LNCAP (cell line): Measurements from ENCODE around the gene EFCAB6.

Experiments used
- TF ChIP-seq, protein P1 (sequence below): fragments of 450-650 bp; IDR thresholded peaks from 2 replicates; pipeline ENCODE4 v1.5.1; 2017; ENCODE audit warnings: mild to moderate bottlenecking

Gene EFCAB6

DNA sequence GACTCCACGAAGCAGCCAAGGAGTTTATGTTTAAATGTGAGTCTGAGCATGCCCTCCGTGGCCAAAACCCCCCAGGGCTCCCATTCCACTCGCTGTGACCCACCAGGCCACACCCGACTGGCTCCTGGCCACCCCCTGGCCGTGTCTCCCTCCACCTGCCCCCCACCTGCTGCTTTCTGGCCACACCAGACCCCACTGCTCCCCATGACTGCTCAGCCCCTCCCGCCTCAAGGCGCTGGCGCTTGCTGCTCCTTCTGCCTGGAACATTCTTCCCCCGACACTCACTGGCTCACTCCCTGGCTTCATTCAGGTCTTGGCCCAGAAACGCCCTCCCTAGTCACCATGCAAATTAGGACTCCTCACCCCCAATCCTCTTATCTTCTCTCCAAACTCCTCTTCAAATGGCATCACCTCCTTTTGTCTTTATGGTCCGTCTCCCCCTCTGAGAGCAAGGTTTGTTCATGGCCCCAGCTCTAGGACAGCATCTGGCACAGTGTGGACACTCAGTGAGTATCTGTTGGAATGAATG lies 72.2 kb downstream of the EFCAB6 start:
- TF ChIP-seq, protein P1, sequence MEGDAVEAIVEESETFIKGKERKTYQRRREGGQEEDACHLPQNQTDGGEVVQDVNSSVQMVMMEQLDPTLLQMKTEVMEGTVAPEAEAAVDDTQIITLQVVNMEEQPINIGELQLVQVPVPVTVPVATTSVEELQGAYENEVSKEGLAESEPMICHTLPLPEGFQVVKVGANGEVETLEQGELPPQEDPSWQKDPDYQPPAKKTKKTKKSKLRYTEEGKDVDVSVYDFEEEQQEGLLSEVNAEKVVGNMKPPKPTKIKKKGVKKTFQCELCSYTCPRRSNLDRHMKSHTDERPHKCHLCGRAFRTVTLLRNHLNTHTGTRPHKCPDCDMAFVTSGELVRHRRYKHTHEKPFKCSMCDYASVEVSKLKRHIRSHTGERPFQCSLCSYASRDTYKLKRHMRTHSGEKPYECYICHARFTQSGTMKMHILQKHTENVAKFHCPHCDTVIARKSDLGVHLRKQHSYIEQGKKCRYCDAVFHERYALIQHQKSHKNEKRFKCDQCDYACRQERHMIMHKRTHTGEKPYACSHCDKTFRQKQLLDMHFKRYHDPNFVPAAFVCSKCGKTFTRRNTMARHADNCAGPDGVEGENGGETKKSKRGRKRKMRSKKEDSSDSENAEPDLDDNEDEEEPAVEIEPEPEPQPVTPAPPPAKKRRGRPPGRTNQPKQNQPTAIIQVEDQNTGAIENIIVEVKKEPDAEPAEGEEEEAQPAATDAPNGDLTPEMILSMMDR: no peak

DNA sequence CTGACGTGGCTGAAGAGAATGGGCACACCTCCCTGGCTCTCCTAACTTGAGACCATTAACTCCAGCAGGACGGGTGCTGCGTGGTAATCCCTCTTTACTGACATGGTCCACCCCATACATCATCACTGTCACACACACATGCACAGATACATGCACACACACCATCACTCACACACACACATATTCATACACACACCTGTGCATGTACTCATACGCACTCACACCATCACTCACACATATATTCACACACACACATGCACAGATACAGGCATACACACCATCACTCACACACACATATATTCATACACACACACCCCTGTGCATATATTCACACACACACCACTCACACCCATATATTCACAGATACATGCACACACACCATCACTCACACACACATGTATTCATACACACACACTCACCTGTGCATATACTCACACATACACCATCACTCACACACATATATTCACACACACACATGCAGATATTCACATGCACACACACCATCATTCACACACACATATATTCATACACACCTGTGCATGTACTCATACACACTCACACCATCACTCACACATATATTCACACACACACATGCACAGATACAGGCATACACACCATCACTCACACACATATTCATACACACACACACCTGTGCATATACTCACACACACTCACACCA lies 74.8 kb downstream of the EFCAB6 start:
- TF ChIP-seq, protein P1: no peak

DNA sequence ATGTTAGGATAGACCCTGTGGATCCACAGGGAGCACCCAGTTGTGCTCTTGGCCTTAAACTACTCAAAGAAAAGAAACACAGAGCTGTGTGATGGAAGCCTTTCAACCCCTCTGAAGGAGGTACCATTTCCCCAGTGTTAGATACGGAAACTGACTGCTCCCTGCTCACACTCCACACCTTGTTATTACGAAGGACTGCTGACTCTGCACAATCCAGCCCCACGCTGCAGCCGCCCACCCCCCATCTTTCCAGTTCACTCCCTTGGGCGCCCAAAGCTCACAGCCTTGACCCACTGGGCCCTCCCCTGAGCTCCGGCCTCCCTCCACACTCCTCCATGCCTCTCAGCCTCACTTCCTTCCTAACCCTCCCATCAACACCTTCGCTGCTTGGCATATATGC lies 75.5 kb downstream of the EFCAB6 start:
- TF ChIP-seq, protein P1: no peak

DNA sequence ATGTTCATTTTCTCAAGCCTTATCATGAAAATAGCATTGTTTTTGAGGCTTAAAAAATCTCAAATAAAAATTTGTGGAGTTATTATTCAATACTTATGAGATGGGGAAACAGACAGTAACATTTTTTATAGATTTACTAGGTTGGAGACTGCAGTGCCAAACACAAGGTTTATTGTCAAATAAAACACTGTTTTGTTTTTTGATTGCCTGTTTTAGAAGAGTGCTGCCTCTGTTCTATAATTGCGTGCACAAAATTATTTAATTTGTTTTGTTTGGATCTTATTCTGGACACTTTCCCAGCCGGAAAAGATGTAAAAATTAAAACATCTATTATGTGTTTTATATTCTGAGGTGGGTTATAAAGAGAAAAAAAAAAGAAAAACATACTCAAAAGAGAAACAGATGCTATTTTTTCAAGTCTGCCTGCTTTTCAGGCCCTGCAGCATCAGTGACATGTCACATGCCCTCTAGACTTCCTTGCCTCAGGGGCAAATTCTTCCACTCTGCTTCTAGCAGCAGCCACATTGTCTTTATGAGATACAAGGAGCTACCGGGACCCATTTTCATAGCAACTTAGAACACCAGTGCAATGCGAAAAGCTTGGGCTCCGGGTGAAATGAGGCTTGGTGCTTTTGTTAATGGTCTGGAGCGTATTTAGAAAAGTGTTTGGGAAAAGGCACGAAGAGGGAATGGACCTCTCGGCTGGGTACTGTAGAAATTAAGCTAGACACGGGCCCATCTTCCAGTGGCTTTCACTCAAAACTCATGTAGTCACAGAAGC lies 77.5 kb downstream of the EFCAB6 start:
- TF ChIP-seq, protein P1: no peak

DNA sequence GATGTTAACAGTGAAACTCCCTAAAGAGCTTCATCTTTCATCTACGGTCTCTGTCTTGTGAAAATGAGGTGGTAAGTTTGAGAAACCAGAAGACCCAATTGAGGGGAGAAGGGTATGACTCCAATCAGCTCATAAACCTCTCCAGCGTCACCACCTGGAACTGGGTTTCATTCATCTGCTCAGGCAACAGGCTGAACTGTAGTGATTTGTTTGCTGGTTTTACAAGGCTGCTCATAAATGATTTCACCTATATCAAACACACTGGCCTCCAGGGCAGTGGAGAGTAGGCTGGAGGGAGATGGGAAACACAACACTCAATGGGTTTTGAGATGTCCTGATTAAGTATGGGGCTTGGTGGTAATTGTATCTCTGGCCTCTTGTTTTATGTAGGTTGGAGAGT lies 79.0 kb downstream of the EFCAB6 start:
- TF ChIP-seq, protein P1: no peak

DNA sequence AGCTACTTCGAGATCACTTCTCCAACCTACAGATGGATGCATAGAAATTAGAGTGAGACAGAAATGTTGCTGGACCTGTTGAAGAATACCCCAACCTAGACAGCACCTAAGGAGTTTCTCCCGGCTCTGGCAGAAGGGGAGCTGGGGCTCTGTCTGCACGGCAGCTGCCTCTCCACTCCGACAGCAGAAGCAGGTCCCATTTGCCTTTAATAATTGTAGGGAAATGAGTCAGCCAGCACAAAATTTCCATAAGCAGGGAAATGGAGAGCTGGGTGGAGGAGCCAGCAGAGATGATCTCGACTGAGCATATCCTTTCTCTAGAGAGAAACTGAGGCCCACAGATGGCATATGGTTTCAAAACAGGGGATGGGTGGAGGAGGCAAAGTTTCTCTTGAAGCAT lies 80.1 kb downstream of the EFCAB6 start:
- TF ChIP-seq, protein P1: no peak

DNA sequence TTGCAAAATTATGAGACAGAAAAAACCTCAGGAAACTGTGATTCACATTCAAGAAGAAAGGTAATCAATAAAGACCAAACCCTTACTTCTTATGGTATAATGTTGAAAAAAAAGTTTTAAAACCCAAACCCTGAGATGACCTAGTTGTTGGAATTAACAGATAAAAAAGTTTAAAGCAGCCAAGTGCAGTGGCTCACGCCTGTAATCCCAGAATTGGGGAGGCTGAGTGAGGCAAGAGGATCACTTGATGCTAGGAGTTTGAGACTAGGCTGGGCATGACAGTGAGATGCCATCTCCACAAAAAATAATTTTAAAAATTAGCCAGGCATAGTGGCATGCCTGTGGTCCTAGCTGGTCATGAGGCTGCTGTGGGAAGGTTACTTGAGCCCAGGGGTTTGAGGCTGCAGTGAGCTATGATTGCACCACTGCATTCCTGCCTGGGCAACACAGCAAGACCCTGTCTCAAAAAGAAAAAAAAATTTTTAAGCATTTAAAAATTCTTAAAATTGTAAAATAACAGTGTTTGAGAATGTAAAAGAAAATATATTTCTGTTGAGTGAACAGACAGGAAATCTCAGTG lies 85.1 kb downstream of the EFCAB6 start:
- TF ChIP-seq, protein P1: no peak
